Effector CD8-positive, alpha-beta T cell (primary cell): ENCODE data around the gene CYTH1.
A peak's percentile ranks its signal among the peaks of the same experiment; 100 is the strongest.

Experiments used
- DNase-seq: peaks from one replicate; lab custom pipeline; 2025; lab: John Stamatoyannopoulos, UW
- total RNA-seq, 4 experiments: gene quantifications; one replicate each; lab custom pipeline; 2026; lab: John Stamatoyannopoulos, UW

CYTH1 gene
- total RNA-seq = 271 to 499 (median 406) reads per million in 4 experiments

- no peak for DNase-seq
These were observed at the start of gene CYTH1 for GRCh38 chr17:78781893-78782304. Gene CYTH1, minus strand, starts transcription at chr17:78782273. Its CDS starts 50 bp downstream, at chr17:78782223.

GRCh38 chr17:78829477-78829876, 47.4 kb upstream of the CYTH1 start:
- no peak for DNase-seq

GRCh38 chr17:78828470-78829185, 46.6 kb upstream of the CYTH1 start:
- DNase-seq = no peak

GRCh38 chr17:78826836-78827509, 44.9 kb upstream of the CYTH1 start:
- DNase-seq = no peak

- no peak for DNase-seq
These were observed 44.3 kb upstream of the CYTH1 start for GRCh38 chr17:78826421-78826820.

GRCh38 chr17:78825696-78826095, 43.6 kb upstream of the CYTH1 start:
- DNase-seq = no peak

GRCh38 chr17:78824240-78824639, 42.2 kb upstream of the CYTH1 start:
- DNase-seq = no peak

GRCh38 chr17:78823282-78824046, 41.4 kb upstream of the CYTH1 start:
- DNase-seq = no peak

GRCh38 chr17:78822552-78822951, 40.5 kb upstream of the CYTH1 start:
- no peak for DNase-seq

- no peak for DNase-seq
These were observed 39.9 kb upstream of the CYTH1 start for GRCh38 chr17:78821961-78822360.

- no peak for DNase-seq
These were observed 38.8 kb upstream of the CYTH1 start for GRCh38 chr17:78820841-78821240.

- no peak for DNase-seq
These were observed 38.0 kb upstream of the CYTH1 start for GRCh38 chr17:78819806-78820792.

- no peak for DNase-seq
These were observed 37.3 kb upstream of the CYTH1 start for GRCh38 chr17:78819402-78819801.

GRCh38 chr17:78818932-78819331, 36.9 kb upstream of the CYTH1 start:
- DNase-seq = peak; percentile 31

- DNase-seq = no peak
These were observed 36.2 kb upstream of the CYTH1 start for GRCh38 chr17:78818152-78818846.

GRCh38 chr17:78817123-78817522, 35.0 kb upstream of the CYTH1 start:
- DNase-seq = peak; percentile 38

- DNase-seq = no peak
These were observed 33.6 kb upstream of the CYTH1 start for GRCh38 chr17:78815696-78816095.

GRCh38 chr17:78812855-78813254, 30.8 kb upstream of the CYTH1 start:
- no peak for DNase-seq

- no peak for DNase-seq
These were observed 26.1 kb upstream of the CYTH1 start for GRCh38 chr17:78808163-78808562.

- DNase-seq = no peak
These were observed 24.4 kb upstream of the CYTH1 start for GRCh38 chr17:78806451-78806850.

GRCh38 chr17:78805301-78805700, 23.2 kb upstream of the CYTH1 start:
- no peak for DNase-seq
